ENCODE measurements around the gene CCL8.

The CCL8 gene

GRCh38 chr17:34319039-34319483, at the start of gene CCL8:
Gene CCL8 (plus strand): TSS chr17:34319435. CDS start chr17:34319502, 67 bp downstream.
- DNase-seq, result no peak

GRCh38 chr17:34269969-34270368, 49.3 kb upstream of the CCL8 start, which contains the start of gene CCL7:
Gene CCL7 (plus strand): TSS chr17:34270221. CDS start chr17:34270291, 70 bp downstream.
- no peak for DNase-seq

- DNase-seq, result no peak
Measured at GRCh38 chr17:34275881-34276280, 43.4 kb upstream of the CCL8 start.

- no peak for DNase-seq
Measured at GRCh38 chr17:34276826-34277225, 42.4 kb upstream of the CCL8 start.

GRCh38 chr17:34283571-34283970, 35.7 kb upstream of the CCL8 start:
- DNase-seq, result no peak

GRCh38 chr17:34285286-34285792, 33.9 kb upstream of the CCL8 start, which contains the start of gene CCL11:
Gene CCL11 (plus strand): TSS chr17:34285742. CDS start chr17:34285809, 67 bp downstream.
- no peak for DNase-seq

- DNase-seq, result no peak
Measured at GRCh38 chr17:34287875-34288274, 31.4 kb upstream of the CCL8 start.

- DNase-seq, result no peak
Measured at GRCh38 chr17:34290586-34290985, 28.6 kb upstream of the CCL8 start.

GRCh38 chr17:34291721-34292348, 27.4 kb upstream of the CCL8 start:
- no peak for DNase-seq

- DNase-seq, result no peak
Measured at GRCh38 chr17:34299027-34299426, 20.2 kb upstream of the CCL8 start.

- no peak for DNase-seq
Measured at GRCh38 chr17:34299956-34300577, 19.2 kb upstream of the CCL8 start.

GRCh38 chr17:34300652-34301370, 18.4 kb upstream of the CCL8 start:
- no peak for DNase-seq

GRCh38 chr17:34301986-34302385, 17.2 kb upstream of the CCL8 start:
- DNase-seq, result no peak

GRCh38 chr17:34302636-34303035, 16.6 kb upstream of the CCL8 start:
- no peak for DNase-seq

- DNase-seq, result no peak
Measured at GRCh38 chr17:34303606-34304005, 15.6 kb upstream of the CCL8 start.

- DNase-seq, result no peak
Measured at GRCh38 chr17:34305061-34305460, 14.2 kb upstream of the CCL8 start.

GRCh38 chr17:34305606-34306005, 13.6 kb upstream of the CCL8 start:
- DNase-seq, result no peak

GRCh38 chr17:34306466-34306865, 12.8 kb upstream of the CCL8 start:
- no peak for DNase-seq

GRCh38 chr17:34307110-34307509, 12.1 kb upstream of the CCL8 start:
- DNase-seq, result no peak

- no peak for DNase-seq
Measured at GRCh38 chr17:34308371-34308770, 10.9 kb upstream of the CCL8 start.

GRCh38 chr17:34311291-34311690, 7.9 kb upstream of the CCL8 start:
- no peak for DNase-seq

- no peak for DNase-seq
Measured at GRCh38 chr17:34312080-34312479, 7.2 kb upstream of the CCL8 start.

- DNase-seq, result no peak
Measured at GRCh38 chr17:34313164-34313563, 6.1 kb upstream of the CCL8 start.

- no peak for DNase-seq
Measured at GRCh38 chr17:34314279-34314678, 5.0 kb upstream of the CCL8 start.

All from activated effector memory CD4-positive, alpha-beta T cell treated with anti-CD3 and anti-CD28 coated beads, Interleukin-2, amount 50 U/mL, for 16 hours (primary cell).